Neural cell (in vitro differentiated cells): ENCODE data around the gene NR2E1. TPM values are rescaled to one million over a fixed set of nuclear protein-coding genes. Genes with fewer than 3 reads are reported as not detected.

Experiments used
- H2AFZ ChIP-seq: fragments of 200-600, 300-800 bp; sonication (generic), shearing (Covaris generic); 2 replicates; pipeline ENCODE4 v1.6.0; 2014; ENCODE audit warnings: low read depth, mild to moderate bottlenecking, antibody characterized with exemption, low read length, moderate library complexity
- H3F3A ChIP-seq: fragments of 200-600 bp; shearing (Covaris generic); 2 replicates; pipeline ENCODE4 v1.6.1; 2016; ENCODE audit warnings: mild to moderate bottlenecking, moderate library complexity, mixed read lengths, antibody characterized with exemption, low read length; ENCODE audit not compliant: insufficient read depth, poor library complexity, severe bottlenecking
- H3K27ac ChIP-seq: fragments of 200-600, 300-800 bp; sonication (generic), shearing (Covaris generic); 2 replicates; pipeline ENCODE4 v1.5.1; 2014; ENCODE audit warnings: mild to moderate bottlenecking, low read length, moderate library complexity
- H3K27me3 ChIP-seq: fragments of 300-800, 200-600 bp; sonication (generic), shearing (Covaris generic); 2 replicates; pipeline ENCODE4 v1.6.0; 2014; ENCODE audit warnings: mild to moderate bottlenecking, low read depth, low read length, moderate library complexity; ENCODE audit not compliant: insufficient read depth
- H3K36me3 ChIP-seq: fragments of 300-800, 200-600 bp; sonication (generic), shearing (Covaris generic); 2 replicates; pipeline ENCODE4 v1.5.1; 2014; ENCODE audit warnings: mild to moderate bottlenecking, antibody characterized with exemption, low read length, moderate library complexity; ENCODE audit not compliant: insufficient read depth
- H3K4me2 ChIP-seq: fragments of 300-800, 200-600 bp; sonication (generic), shearing (Covaris generic); 2 replicates; pipeline ENCODE4 v1.6.0; 2014; ENCODE audit warnings: mild to moderate bottlenecking, low read length
- H3K4me3 ChIP-seq: fragments of 300-800, 200-600 bp; sonication (generic), shearing (Covaris generic); 2 replicates; pipeline ENCODE4 v1.5.1; 2014; ENCODE audit warnings: mild to moderate bottlenecking, low read length, moderate library complexity
- H3K79me2 ChIP-seq: fragments of 200-600 bp; shearing (Covaris generic); replicated peaks from 2 replicates; pipeline ENCODE4 v1.6.0; 2014; ENCODE audit warnings: mild to moderate bottlenecking, low read length, moderate library complexity; ENCODE audit not compliant: insufficient read depth
- H3K9ac ChIP-seq: fragments of 300-800, 200-600 bp; sonication (generic), shearing (Covaris generic); 2 replicates; pipeline ENCODE4 v1.6.1; 2016; ENCODE audit warnings: mild to moderate bottlenecking, low read length, mixed read lengths
- H3K9me2 ChIP-seq: fragments of 200-600 bp; shearing (Covaris generic); 2 replicates; pipeline ENCODE4 v1.6.1; 2016; ENCODE audit warnings: mild to moderate bottlenecking, low read length, mixed read lengths; ENCODE audit not compliant: insufficient read depth
- H3K9me3 ChIP-seq: fragments of 200-600, 300-800 bp; sonication (generic), shearing (Covaris generic); 2 replicates; pipeline ENCODE4 v1.6.1; 2016; ENCODE audit warnings: mild to moderate bottlenecking, mixed run types, low read length, moderate library complexity, mixed read lengths
- H4K20me1 ChIP-seq: fragments of 200-600 bp; shearing (Covaris generic); 2 replicates; pipeline ENCODE4 v1.6.1; 2016; ENCODE audit warnings: mild to moderate bottlenecking, mixed run types; ENCODE audit not compliant: insufficient read depth
- EP300 ChIP-seq: fragments of 450-650 bp; conservative IDR thresholded peaks from 2 replicates; pipeline ENCODE4 v1.6.1; 2014; ENCODE audit warnings: antibody characterized with exemption, mild to moderate bottlenecking, moderate library complexity; ENCODE audit not compliant: poor library complexity, severe bottlenecking
- EZH2 ChIP-seq: fragments of 200-600, 300-800 bp; shearing (Covaris generic), sonication (generic); IDR thresholded peaks from 2 replicates; pipeline ENCODE4 v1.6.1; 2014; ENCODE audit warnings: antibody characterized with exemption, low read length, borderline replicate concordance, mild to moderate bottlenecking; ENCODE audit not compliant: insufficient read depth, poor library complexity, severe bottlenecking
- MXI1 ChIP-seq: fragments of 450-650 bp; conservative IDR thresholded peaks from 2 replicates; pipeline ENCODE4 v1.6.1; 2014; ENCODE audit warnings: antibody characterized with exemption, mild to moderate bottlenecking; ENCODE audit not compliant: poor library complexity, severe bottlenecking
- POLR2AphosphoS5 ChIP-seq: IDR thresholded peaks from 2 replicates; pipeline ENCODE4 v1.6.1; 2012
- RAD21 ChIP-seq: fragments of 450-650 bp; conservative IDR thresholded peaks from 2 replicates; pipeline ENCODE4 v1.6.1; 2014; ENCODE audit warnings: antibody characterized with exemption, mild to moderate bottlenecking, moderate library complexity
- SMC3 ChIP-seq: fragments of 450-650 bp; conservative IDR thresholded peaks from 2 replicates; pipeline ENCODE4 v1.6.1; 2014; ENCODE audit warnings: antibody characterized with exemption, mild to moderate bottlenecking, moderate library complexity; ENCODE audit not compliant: poor library complexity
- TAF1 ChIP-seq: IDR thresholded peaks from 2 replicates; pipeline ENCODE4 v1.6.1; 2012; ENCODE audit warnings: low read depth
- polyA plus RNA-seq: library from polyadenylated mRNA; depleted of rRNA; stranded (reverse); fragments of >200 nt; gene quantifications from 2 replicates; pipeline ENCODE4 v1.2.3, GENCODE V29; 2014
- TF ChIP-seq, protein P1 (sequence below): IDR thresholded peaks from 2 replicates; pipeline ENCODE4 v1.6.1; 2012; ENCODE audit warnings: borderline replicate concordance
- TF ChIP-seq, protein P2 (sequence below): fragments of 450-650 bp; IDR thresholded peaks from 2 replicates; pipeline ENCODE4 v1.5.1; 2014; ENCODE audit warnings: antibody characterized with exemption, mild to moderate bottlenecking, moderate library complexity; ENCODE audit not compliant: poor library complexity, severe bottlenecking

NR2E1 gene
- polyA plus RNA-seq, 1 donor from 2014 or later = 1.3 TPM

DNA sequence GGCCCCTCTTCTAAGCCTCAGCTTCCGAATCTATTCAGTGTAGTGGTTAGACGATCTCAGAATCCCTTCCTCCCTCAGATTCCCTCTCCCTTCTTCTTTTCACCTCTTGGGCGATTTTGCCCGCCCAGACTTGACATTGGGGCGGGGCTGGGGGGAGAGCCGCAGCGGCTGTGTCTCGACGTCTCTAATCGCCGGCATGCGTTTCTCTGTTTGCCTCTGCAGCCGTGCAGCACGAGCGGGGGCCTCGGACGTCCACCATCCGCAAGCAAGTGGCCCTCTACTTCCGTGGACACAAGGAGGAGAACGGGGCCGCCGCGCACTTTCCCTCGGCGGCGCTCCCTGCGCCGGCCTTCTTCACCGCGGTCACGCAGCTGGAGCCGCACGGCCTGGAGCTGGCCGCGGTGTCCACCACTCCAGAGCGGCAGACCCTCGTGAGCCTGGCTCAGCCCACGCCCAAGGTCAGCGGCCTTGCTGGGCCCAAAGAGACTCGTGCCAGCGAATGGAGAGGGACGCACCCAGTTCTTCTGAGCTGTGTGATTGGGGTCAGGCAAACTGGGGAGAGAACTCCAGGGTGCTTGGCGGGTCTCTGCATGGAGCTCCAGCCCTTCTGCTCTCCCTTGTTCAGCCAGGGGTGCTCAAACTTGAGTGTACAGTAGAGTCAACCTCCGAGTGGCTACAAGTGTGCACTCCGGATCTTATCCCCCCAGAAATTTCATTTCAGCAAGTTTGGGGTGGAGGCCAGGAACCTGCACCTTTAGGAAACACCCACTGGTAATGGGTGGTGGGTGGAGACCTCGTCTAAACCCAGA is 10.7 kb downstream of the NR2E1 start:
- H3K79me2 ChIP-seq = peaks cover 4% of the 10 kb centered on the region
- no peak overlapping the region for H3K4me2 ChIP-seq
- H4K20me1 ChIP-seq = no peaks in the 10 kb centered on the region
- H3K9ac ChIP-seq = no peak overlapping the region
- H3K27me3 ChIP-seq = peaks cover 59% of the 10 kb centered on the region
- TF ChIP-seq, protein P1, sequence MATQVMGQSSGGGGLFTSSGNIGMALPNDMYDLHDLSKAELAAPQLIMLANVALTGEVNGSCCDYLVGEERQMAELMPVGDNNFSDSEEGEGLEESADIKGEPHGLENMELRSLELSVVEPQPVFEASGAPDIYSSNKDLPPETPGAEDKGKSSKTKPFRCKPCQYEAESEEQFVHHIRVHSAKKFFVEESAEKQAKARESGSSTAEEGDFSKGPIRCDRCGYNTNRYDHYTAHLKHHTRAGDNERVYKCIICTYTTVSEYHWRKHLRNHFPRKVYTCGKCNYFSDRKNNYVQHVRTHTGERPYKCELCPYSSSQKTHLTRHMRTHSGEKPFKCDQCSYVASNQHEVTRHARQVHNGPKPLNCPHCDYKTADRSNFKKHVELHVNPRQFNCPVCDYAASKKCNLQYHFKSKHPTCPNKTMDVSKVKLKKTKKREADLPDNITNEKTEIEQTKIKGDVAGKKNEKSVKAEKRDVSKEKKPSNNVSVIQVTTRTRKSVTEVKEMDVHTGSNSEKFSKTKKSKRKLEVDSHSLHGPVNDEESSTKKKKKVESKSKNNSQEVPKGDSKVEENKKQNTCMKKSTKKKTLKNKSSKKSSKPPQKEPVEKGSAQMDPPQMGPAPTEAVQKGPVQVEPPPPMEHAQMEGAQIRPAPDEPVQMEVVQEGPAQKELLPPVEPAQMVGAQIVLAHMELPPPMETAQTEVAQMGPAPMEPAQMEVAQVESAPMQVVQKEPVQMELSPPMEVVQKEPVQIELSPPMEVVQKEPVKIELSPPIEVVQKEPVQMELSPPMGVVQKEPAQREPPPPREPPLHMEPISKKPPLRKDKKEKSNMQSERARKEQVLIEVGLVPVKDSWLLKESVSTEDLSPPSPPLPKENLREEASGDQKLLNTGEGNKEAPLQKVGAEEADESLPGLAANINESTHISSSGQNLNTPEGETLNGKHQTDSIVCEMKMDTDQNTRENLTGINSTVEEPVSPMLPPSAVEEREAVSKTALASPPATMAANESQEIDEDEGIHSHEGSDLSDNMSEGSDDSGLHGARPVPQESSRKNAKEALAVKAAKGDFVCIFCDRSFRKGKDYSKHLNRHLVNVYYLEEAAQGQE = no peak
- no peak for TF ChIP-seq EP300
- no peak for TF ChIP-seq SMC3
- no peak for TF ChIP-seq TAF1
- no peak for TF ChIP-seq POLR2AphosphoS5
- no peak for TF ChIP-seq MXI1
- TF ChIP-seq EZH2 = no peak
- no peak for TF ChIP-seq RAD21
- TF ChIP-seq, protein P2, sequence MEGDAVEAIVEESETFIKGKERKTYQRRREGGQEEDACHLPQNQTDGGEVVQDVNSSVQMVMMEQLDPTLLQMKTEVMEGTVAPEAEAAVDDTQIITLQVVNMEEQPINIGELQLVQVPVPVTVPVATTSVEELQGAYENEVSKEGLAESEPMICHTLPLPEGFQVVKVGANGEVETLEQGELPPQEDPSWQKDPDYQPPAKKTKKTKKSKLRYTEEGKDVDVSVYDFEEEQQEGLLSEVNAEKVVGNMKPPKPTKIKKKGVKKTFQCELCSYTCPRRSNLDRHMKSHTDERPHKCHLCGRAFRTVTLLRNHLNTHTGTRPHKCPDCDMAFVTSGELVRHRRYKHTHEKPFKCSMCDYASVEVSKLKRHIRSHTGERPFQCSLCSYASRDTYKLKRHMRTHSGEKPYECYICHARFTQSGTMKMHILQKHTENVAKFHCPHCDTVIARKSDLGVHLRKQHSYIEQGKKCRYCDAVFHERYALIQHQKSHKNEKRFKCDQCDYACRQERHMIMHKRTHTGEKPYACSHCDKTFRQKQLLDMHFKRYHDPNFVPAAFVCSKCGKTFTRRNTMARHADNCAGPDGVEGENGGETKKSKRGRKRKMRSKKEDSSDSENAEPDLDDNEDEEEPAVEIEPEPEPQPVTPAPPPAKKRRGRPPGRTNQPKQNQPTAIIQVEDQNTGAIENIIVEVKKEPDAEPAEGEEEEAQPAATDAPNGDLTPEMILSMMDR = no peak
- no peaks in the 10 kb centered on the region for H3K9me2 ChIP-seq
- H3K27ac ChIP-seq = no peak overlapping the region
- H3K9me3 ChIP-seq = peaks cover 13% of the 10 kb centered on the region
- H2AFZ ChIP-seq = no peak overlapping the region
- no peaks in the 10 kb centered on the region for H3F3A ChIP-seq
- H3K36me3 ChIP-seq = no peaks in the 10 kb centered on the region
- H3K4me3 ChIP-seq = no peak overlapping the region

DNA sequence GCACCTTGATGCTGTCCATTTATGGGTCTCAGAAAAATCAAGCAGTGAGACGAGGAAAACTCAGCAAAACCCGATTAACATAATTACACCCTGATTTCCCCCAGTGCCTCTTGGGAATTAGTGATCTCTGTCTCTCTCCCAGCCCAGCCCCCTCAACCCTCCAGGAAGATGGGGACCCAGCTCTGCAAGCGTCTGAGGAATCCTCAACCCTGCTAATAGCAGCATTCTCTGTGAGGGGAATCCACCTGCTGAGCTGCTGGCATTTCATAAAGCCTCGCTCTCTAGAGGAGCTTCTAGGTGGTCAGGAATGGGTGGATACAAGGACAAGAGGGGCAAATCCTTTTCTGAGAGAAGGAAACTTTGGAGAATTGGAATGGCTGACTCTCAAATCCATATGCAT is 13.9 kb downstream of the NR2E1 start:
- Histone ChIP-seq H3K79me2 (no peaks in the 10 kb centered on the region), H3K9ac (no peak overlapping the region), H4K20me1 (no peaks in the 10 kb centered on the region), H3K9me3 (peaks cover 7% of the 10 kb centered on the region), H3K27me3 (peaks cover 27% of the 10 kb centered on the region), H3K4me2 (peak overlapping the region; percentile 5), H3K4me3 (peak overlapping the region; percentile 20), H3K9me2 (no peaks in the 10 kb centered on the region), H3K36me3 (no peaks in the 10 kb centered on the region), H3F3A (no peaks in the 10 kb centered on the region), H3K27ac (peak overlapping the region; percentile 13), H2AFZ (no peak overlapping the region)
- TF ChIP-seq, protein P2 = no peak
- TF ChIP-seq MXI1 = no peak
- TF ChIP-seq SMC3 = no peak
- no peak for TF ChIP-seq TAF1
- no peak for TF ChIP-seq POLR2AphosphoS5
- TF ChIP-seq, protein P1 = no peak
- no peak for TF ChIP-seq EP300
- TF ChIP-seq RAD21 = no peak
- no peak for TF ChIP-seq EZH2
